Astrocyte (in vitro differentiated cells and primary cell): Measurements from ENCODE around the gene KLHL25. TPM values are rescaled to one million over a fixed set of nuclear protein-coding genes. Genes with fewer than 3 reads are reported as not detected.

ENCODE experiments used
- DNase-seq: peaks from one replicate; pipeline ENCODE4 v3.0.0-alpha.2; 2010; ENCODE audit warnings: low read depth
- FAIRE-seq: peaks from 2 replicates; lab custom pipeline; 2011; peaks lifted over from hg19 to GRCh38; lab: Jason Lieb, UNC
- H2AFZ ChIP-seq: 2 replicates; pipeline ENCODE4 v1.6.0; 2012; ENCODE audit warnings: low read depth, low read length, inconsistent platforms
- H3K27ac ChIP-seq: 2 replicates; pipeline ENCODE4 v1.5.1; 2011; ENCODE audit warnings: low read depth, low read length, inconsistent platforms
- H3K27me3 ChIP-seq: 2 replicates; pipeline ENCODE4 v1.6.0; 2011; ENCODE audit warnings: low read length, inconsistent platforms; ENCODE audit not compliant: insufficient read depth
- H3K36me3 ChIP-seq: 2 replicates; pipeline ENCODE4 v1.5.1; 2011; ENCODE audit warnings: low read length, inconsistent platforms; ENCODE audit not compliant: insufficient read depth
- H3K4me1 ChIP-seq: 2 replicates; pipeline ENCODE4 v1.5.1; 2011; ENCODE audit warnings: low read length, inconsistent platforms; ENCODE audit not compliant: insufficient read depth
- H3K4me2 ChIP-seq: 2 replicates; pipeline ENCODE4 v1.6.0; 2012; ENCODE audit warnings: low read length, inconsistent platforms
- H3K4me3 ChIP-seq: 2 replicates; pipeline ENCODE4 v1.5.1; 2011; ENCODE audit warnings: low read depth, mild to moderate bottlenecking, low read length, inconsistent platforms; ENCODE audit not compliant: insufficient read depth
- H3K79me2 ChIP-seq: 2 replicates; pipeline ENCODE4 v1.6.0; 2012; ENCODE audit warnings: mild to moderate bottlenecking, low read length, inconsistent platforms; ENCODE audit not compliant: insufficient read depth
- H3K9ac ChIP-seq: 2 replicates; pipeline ENCODE4 v1.6.0; 2012; ENCODE audit warnings: mild to moderate bottlenecking, low read length, inconsistent platforms
- H3K9me3 ChIP-seq: 2 replicates; pipeline ENCODE4 v1.5.1; 2012; ENCODE audit warnings: low read depth, mild to moderate bottlenecking, low read length, inconsistent platforms; ENCODE audit not compliant: insufficient read depth
- H4K20me1 ChIP-seq: 2 replicates; pipeline ENCODE4 v1.6.0; 2012; ENCODE audit warnings: low read length, inconsistent platforms; ENCODE audit not compliant: insufficient read depth
- H3K27ac Mint-ChIP-seq: one replicate; pipeline ENCODE4 v1.8.0; 2021; ENCODE audit warnings: mild to moderate bottlenecking, mixed read lengths; ENCODE audit not compliant: unreplicated experiment
- H3K27me3 Mint-ChIP-seq: one replicate; pipeline ENCODE4 v1.8.0; 2021; ENCODE audit warnings: low read depth, mixed read lengths; ENCODE audit not compliant: unreplicated experiment
- H3K36me3 Mint-ChIP-seq: one replicate; pipeline ENCODE4 v1.8.0; 2021; ENCODE audit warnings: low read depth, mixed read lengths; ENCODE audit not compliant: unreplicated experiment
- H3K4me1 Mint-ChIP-seq: one replicate; pipeline ENCODE4 v1.8.0; 2021; ENCODE audit warnings: low read depth, mixed read lengths; ENCODE audit not compliant: unreplicated experiment
- H3K4me3 Mint-ChIP-seq: one replicate; pipeline ENCODE4 v1.8.0; 2021; ENCODE audit warnings: mild to moderate bottlenecking, moderate library complexity, mixed read lengths; ENCODE audit not compliant: unreplicated experiment
- H3K9me3 Mint-ChIP-seq: one replicate; pipeline ENCODE4 v1.8.0; 2021; ENCODE audit warnings: mild to moderate bottlenecking, mixed read lengths; ENCODE audit not compliant: unreplicated experiment
- CTCF ChIP-seq: IDR thresholded peaks from 2 replicates; pipeline ENCODE4 v1.5.1; 2011; ENCODE audit warnings: low read depth, mild to moderate bottlenecking, inconsistent platforms, low read length, moderate library complexity; ENCODE audit not compliant: insufficient read depth
- EZH2 ChIP-seq: IDR thresholded peaks from 2 replicates; pipeline ENCODE4 v1.6.1; 2012; ENCODE audit warnings: mild to moderate bottlenecking, low read length, inconsistent platforms; ENCODE audit not compliant: insufficient read depth
- total RNA-seq: library from RNA; stranded (reverse); gene quantifications from 2 replicates; pipeline ENCODE4 v1.2.1, GENCODE V29; 2021

The KLHL25 gene
- total RNA-seq, 1 donor from 2014 or later = 5.6 TPM

- Mint-ChIP-seq H3K4me3 (no peak overlapping the region), H3K9me3 (no peaks in the 10 kb centered on the region), H3K4me1 (peaks cover 6% of the 10 kb centered on the region), H3K36me3 (peaks cover 13% of the 10 kb centered on the region), H3K27ac (no peak overlapping the region), H3K27me3 (no peaks in the 10 kb centered on the region)
- no peak for FAIRE-seq
- Histone ChIP-seq H3K4me2 (no peak overlapping the region), H3K27me3 (no peaks in the 10 kb centered on the region), H2AFZ (no peak overlapping the region), H3K9me3 (no peaks in the 10 kb centered on the region), H4K20me1 (peaks cover 19% of the 10 kb centered on the region), H3K4me3 (no peak overlapping the region), H3K79me2 (no peaks in the 10 kb centered on the region), H3K36me3 (peaks cover 32% of the 10 kb centered on the region), H3K4me1 (peaks cover 2% of the 10 kb centered on the region), H3K9ac (no peak overlapping the region), H3K27ac (no peak overlapping the region)
- no peak for TF ChIP-seq CTCF
- no peak for TF ChIP-seq EZH2
- no peak for DNase-seq
These were observed 53.7 kb downstream of the KLHL25 start for GRCh38 chr15:85741021-85741421.

GRCh38 chr15:85737061-85737460 is 57.7 kb downstream of the KLHL25 start:
- Histone ChIP-seq H3K27me3 (no peaks in the 10 kb centered on the region), H3K4me2 (no peak overlapping the region), H3K36me3 (peaks cover 30% of the 10 kb centered on the region), H2AFZ (no peak overlapping the region), H3K79me2 (no peaks in the 10 kb centered on the region), H3K9me3 (peaks cover 5% of the 10 kb centered on the region), H3K9ac (no peak overlapping the region), H3K4me3 (no peak overlapping the region), H3K4me1 (no peaks in the 10 kb centered on the region), H3K27ac (no peak overlapping the region), H4K20me1 (peaks cover 3% of the 10 kb centered on the region)
- no peak for TF ChIP-seq CTCF
- no peak for TF ChIP-seq EZH2
- Mint-ChIP-seq H3K4me3 (no peak overlapping the region), H3K27ac (no peak overlapping the region), H3K9me3 (peaks cover 6% of the 10 kb centered on the region), H3K4me1 (no peaks in the 10 kb centered on the region), H3K27me3 (no peaks in the 10 kb centered on the region), H3K36me3 (peaks cover 33% of the 10 kb centered on the region)
- FAIRE-seq = no peak
- no peak for DNase-seq

- H3K4me1 Mint-ChIP-seq = no peaks in the 10 kb centered on the region
- Histone ChIP-seq H3K36me3 (peaks cover 33% of the 10 kb centered on the region), H2AFZ (no peak overlapping the region), H3K27me3 (no peaks in the 10 kb centered on the region), H4K20me1 (no peaks in the 10 kb centered on the region), H3K9ac (no peak overlapping the region), H3K27ac (no peak overlapping the region), H3K4me3 (no peak overlapping the region), H3K4me1 (no peaks in the 10 kb centered on the region), H3K4me2 (no peak overlapping the region), H3K79me2 (no peaks in the 10 kb centered on the region), H3K9me3 (peaks cover 5% of the 10 kb centered on the region)
- peaks cover 6% of the 10 kb centered on the region for H3K9me3 Mint-ChIP-seq
- TF ChIP-seq EZH2 = no peak
- no peak for TF ChIP-seq CTCF
- no peak overlapping the region for H3K4me3 Mint-ChIP-seq
- no peak for DNase-seq
- FAIRE-seq = no peak
- no peak overlapping the region for H3K27ac Mint-ChIP-seq
- no peaks in the 10 kb centered on the region for H3K27me3 Mint-ChIP-seq
- H3K36me3 Mint-ChIP-seq = peaks cover 40% of the 10 kb centered on the region
These were observed 61.3 kb downstream of the KLHL25 start for GRCh38 chr15:85733416-85733815.
